H1 (cell line): ENCODE data around the gene LYPD6.

Experiments used
- CREB1 ChIP-seq: IDR thresholded peaks from 2 replicates; pipeline ENCODE4 v1.6.1; 2012; ENCODE audit warnings: inconsistent platforms
- EGR1 ChIP-seq: IDR thresholded peaks from 2 replicates; pipeline ENCODE4 v1.6.1; 2011; ENCODE audit warnings: low read depth, low read length, borderline replicate concordance
- HDAC2 ChIP-seq, 2 experiments: fragments of 300-600 bp in 1 of 2; sonication (generic) in 1 of 2; IDR thresholded peaks; 2 replicates each; pipeline ENCODE4 v1.6.1; 2011 to 2012; ENCODE audit warnings: low read depth in 2 of 2, low read length in 2 of 2, mild to moderate bottlenecking in 2 of 2, moderate library complexity in 2 of 2, borderline replicate concordance in 1 of 2, inconsistent platforms in 1 of 2
- POLR2A ChIP-seq, 2 experiments: IDR thresholded peaks; 1 replicate in 1 of 2; 2 replicates in 1 of 2; pipeline ENCODE4 v1.6.1; 2011; ENCODE audit warnings: low read depth in 2 of 2, low read length in 2 of 2, mild to moderate bottlenecking in 2 of 2; ENCODE audit errors: control extremely low read depth in 1 of 2
- SRF ChIP-seq: IDR thresholded peaks from 2 replicates; pipeline ENCODE4 v1.6.1; 2011; ENCODE audit warnings: mild to moderate bottlenecking, low read depth, low read length, moderate library complexity
- ZNF274 ChIP-seq: IDR thresholded peaks from 2 replicates; pipeline ENCODE4 v1.7.0; 2012; ENCODE audit warnings: low read length, borderline replicate concordance; ENCODE audit errors: extremely low read depth
- TF ChIP-seq, protein P1 (sequence below), 3 experiments: IDR thresholded peaks; 1 replicate in 2 of 3; 2 replicates in 1 of 3; pipeline versions ENCODE4 v1.5.1 to v1.6.1; 2011; ENCODE audit warnings: low read length in 3 of 3, mild to moderate bottlenecking in 3 of 3, inconsistent platforms in 2 of 3, low read depth in 1 of 3, moderate library complexity in 1 of 3; ENCODE audit not compliant: insufficient read depth in 1 of 3; ENCODE audit errors: control extremely low read depth in 1 of 3

DNA sequence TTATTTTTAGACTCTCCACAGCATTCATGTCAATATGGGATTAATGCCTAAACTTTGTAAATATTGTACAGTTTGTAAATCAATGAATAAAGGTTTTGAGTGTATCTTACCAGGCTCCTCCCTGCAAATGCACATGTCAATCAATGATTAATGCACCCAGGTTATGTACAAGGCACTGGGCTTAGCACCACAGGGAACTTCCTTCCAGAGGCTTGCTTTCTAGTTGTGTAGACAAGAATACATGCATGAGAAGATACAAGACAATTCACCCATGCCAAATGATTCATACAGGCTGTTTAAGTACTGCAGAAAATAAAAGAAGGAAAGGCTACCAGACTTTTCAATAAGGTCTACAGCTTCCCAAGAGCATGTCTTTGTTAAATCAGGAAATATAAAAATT, 143.1 kb downstream of the LYPD6 start:
- TF ChIP-seq SRF (no peak), EGR1 (no peak), HDAC2 (IDR thresholded peaks at IDR 0.05; ENCODE audit: borderline replicate concordance in 1 of 2, low read depth in 2 of 2, low read length in 2 of 2) (no peak), ZNF274 (no peak), POLR2A (IDR thresholded peaks at IDR 0.05; ENCODE audit: control extremely low read depth in 1 of 2, low read depth in 2 of 2, low read length in 2 of 2) (no peak), CREB1 (no peak)
- TF ChIP-seq, protein P1, sequence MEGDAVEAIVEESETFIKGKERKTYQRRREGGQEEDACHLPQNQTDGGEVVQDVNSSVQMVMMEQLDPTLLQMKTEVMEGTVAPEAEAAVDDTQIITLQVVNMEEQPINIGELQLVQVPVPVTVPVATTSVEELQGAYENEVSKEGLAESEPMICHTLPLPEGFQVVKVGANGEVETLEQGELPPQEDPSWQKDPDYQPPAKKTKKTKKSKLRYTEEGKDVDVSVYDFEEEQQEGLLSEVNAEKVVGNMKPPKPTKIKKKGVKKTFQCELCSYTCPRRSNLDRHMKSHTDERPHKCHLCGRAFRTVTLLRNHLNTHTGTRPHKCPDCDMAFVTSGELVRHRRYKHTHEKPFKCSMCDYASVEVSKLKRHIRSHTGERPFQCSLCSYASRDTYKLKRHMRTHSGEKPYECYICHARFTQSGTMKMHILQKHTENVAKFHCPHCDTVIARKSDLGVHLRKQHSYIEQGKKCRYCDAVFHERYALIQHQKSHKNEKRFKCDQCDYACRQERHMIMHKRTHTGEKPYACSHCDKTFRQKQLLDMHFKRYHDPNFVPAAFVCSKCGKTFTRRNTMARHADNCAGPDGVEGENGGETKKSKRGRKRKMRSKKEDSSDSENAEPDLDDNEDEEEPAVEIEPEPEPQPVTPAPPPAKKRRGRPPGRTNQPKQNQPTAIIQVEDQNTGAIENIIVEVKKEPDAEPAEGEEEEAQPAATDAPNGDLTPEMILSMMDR (IDR thresholded peaks at IDR 0.05; ENCODE audit: control extremely low read depth in 1 of 3, insufficient read depth in 1 of 3, low read depth in 1 of 3, low read length in 3 of 3) = no peak
